Measurements from ENCODE around the gene SECISBP2.

Gene SECISBP2

DNA sequence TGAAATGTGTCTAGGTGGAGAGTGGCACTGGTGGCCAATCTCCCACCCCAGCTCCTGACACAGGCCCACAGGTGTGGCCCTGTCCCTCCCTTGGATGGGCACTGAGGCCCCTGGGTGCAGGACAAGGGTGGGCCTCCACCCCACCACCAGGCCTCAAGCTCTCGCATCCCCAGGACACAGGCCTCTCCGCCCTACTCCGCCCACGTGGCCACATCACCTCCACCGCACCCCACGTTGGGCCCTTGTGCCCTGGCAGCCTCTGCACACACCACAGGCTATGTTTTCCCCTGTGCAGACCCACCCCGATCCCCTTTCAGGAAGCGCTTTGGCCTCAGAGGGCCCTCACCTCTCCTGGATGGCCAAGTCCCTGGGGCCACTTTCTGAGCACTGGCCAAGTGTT is 54.7 kb downstream of the SECISBP2 start:
- DNase-seq (ENCODE audit: extremely low read depth, low read depth): no peak
- no peak for TF ChIP-seq CTCF (IDR thresholded peaks at IDR 0.05; ENCODE audit: low read depth, low read length)

GRCh38 chr9:89374176-89374575 is 55.9 kb downstream of the SECISBP2 start:
- no peak for TF ChIP-seq CTCF (IDR thresholded peaks at IDR 0.05; ENCODE audit: low read depth, low read length)
- DNase-seq (ENCODE audit: extremely low read depth, low read depth): no peak

DNA sequence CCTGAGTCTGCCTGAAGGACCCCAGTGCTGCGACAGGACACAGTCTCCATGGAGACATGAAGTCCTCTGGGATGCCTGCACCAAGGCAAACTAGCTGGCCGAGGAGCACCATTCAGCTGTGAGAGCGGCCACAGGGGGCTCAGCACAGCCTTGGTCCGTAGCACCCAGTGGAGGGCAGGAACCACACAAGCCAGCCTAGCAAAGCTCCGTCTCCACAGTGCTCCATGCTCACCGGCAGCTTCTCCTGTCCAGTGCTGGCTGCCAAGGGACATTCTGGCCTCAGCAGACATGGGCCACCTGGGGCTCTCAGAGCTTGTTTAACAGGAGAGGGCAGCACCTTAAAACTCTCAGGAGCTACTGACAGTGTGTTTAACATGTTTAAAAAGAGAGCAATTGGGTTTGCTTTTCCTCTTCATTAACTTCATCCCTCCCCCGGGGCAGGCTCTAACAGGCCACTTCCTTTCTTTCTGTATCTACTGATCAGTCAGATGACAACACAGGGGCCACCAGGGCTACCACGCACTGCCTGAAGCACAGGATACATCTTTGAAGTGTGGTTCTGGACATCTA is 57.0 kb downstream of the SECISBP2 start:
- TF ChIP-seq CTCF (IDR thresholded peaks at IDR 0.05; ENCODE audit: low read depth, low read length): no peak; the same call in 1 of the 2 replicates
- DNase-seq (ENCODE audit: extremely low read depth, low read depth): no peak

- no peak for TF ChIP-seq CTCF (IDR thresholded peaks at IDR 0.05; ENCODE audit: low read depth, low read length)
- no peak for DNase-seq (ENCODE audit: extremely low read depth, low read depth)
Measured at GRCh38 chr9:89376286-89376685, 58.0 kb downstream of the SECISBP2 start.

DNA sequence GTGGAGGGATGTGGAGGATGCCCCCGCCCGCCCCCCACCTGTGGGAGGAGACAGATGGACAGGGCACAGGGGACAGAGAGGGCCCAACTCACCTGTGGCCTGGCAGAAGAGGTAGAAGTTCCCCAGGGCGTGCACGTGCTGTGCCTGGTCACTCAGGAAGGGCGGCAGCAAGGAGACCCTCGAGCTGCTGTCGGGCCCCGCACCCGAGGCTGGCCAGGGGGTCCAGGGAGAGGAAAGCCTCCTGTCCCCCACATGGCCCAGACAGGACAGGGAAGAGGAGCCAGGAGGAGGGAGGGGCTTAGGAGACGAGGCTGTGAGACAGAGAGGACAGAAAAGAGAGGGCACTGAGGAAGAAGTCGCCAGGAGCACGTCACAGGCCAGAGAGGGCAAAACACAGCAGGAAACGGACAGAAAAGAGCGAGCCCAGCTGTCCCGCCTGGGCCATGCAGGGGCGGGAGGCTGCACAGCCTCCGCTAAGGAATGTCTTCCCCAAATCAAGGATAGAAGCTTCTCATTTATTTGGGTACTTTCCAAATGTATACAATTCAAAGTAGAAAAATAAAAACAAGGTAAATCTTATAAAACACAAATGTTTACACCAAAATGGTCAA is 58.5 kb downstream of the SECISBP2 start:
- DNase-seq (ENCODE audit: extremely low read depth, low read depth): no peak

GRCh38 chr9:89377411-89377810 is 59.1 kb downstream of the SECISBP2 start:
- TF ChIP-seq CTCF (IDR thresholded peaks at IDR 0.05; ENCODE audit: low read depth, low read length): no peak
- no peak for DNase-seq (ENCODE audit: extremely low read depth, low read depth)

More for the DNA sequence above, 58.5 kb downstream of the SECISBP2 start:
- no peak for TF ChIP-seq CTCF (IDR thresholded peaks at IDR 0.05; ENCODE audit: low read depth, low read length)

DNA sequence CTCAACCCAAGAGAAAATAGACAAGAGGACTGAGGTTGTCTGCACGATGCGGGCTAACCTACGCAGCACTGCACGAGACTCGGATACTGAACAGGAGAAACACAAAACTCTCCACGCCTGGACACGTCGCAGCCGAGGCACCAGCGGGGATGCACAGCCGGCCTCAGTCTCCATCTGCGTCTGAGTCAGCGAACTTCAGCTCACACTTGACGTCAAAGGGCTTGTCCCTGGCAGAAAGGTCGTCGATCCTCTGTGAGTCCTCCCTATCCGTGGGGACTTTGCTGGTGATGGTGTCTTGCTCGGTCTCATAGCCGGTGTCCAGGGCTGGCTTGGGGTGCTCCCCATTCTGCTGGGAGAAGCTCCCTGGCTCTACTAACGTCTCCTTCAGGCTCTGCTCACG is 60.2 kb downstream of the SECISBP2 start:
- DNase-seq (ENCODE audit: extremely low read depth, low read depth): no peak

More for the DNA sequence above, 60.2 kb downstream of the SECISBP2 start:
- TF ChIP-seq CTCF (IDR thresholded peaks at IDR 0.05; ENCODE audit: low read depth, low read length): no peak
